ENCODE measurements around the gene IMMT.

IMMT gene

DNA sequence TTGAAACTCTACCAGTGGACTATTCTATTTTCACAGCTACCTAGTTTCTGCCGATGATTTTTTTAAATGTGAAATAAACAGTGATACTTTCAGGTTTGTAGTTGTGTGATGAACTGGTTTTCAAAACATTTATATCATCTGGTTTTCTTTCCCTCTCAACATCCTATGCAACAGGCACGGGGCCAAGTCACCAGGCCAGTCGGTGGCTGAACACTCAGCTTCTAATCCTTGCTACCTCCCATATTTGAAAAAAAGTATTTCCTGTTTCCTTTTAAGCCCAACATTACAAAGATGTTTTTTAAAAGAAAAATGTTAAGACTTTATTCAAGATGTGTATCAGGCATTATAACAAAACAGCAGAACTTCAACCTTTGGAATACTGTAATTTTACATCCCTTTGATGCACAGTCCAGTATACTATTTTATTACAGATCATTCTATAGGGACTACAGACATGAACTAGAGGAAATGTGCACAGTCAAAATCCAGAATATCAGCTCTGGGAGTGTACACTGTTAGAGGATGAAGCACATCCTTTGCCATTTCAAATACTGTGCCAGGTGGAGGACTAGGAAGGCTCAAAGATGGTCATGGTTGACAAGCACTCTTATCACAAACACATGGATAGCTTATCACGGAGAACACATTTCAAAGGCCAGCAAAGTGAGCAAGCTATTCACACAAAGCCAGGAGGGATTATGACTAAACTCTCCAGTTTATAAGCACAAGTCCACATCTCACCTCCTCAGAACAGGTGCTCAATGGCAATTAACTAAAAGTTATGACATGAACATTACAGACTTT lies 18.6 kb upstream of the IMMT start:
- H3K27me3 ChIP-seq (ENCODE audit: control insufficient read depth, insufficient read depth, low read length): no peaks in the 10 kb centered on the region
- TF ChIP-seq, protein P1, sequence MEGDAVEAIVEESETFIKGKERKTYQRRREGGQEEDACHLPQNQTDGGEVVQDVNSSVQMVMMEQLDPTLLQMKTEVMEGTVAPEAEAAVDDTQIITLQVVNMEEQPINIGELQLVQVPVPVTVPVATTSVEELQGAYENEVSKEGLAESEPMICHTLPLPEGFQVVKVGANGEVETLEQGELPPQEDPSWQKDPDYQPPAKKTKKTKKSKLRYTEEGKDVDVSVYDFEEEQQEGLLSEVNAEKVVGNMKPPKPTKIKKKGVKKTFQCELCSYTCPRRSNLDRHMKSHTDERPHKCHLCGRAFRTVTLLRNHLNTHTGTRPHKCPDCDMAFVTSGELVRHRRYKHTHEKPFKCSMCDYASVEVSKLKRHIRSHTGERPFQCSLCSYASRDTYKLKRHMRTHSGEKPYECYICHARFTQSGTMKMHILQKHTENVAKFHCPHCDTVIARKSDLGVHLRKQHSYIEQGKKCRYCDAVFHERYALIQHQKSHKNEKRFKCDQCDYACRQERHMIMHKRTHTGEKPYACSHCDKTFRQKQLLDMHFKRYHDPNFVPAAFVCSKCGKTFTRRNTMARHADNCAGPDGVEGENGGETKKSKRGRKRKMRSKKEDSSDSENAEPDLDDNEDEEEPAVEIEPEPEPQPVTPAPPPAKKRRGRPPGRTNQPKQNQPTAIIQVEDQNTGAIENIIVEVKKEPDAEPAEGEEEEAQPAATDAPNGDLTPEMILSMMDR (IDR thresholded peaks at IDR 0.05): no peak
- no peak overlapping the region for H3K4me2 ChIP-seq (ENCODE audit: low read length)
- no peak overlapping the region for H3K9ac ChIP-seq
- H3K4me1 ChIP-seq: no peaks in the 10 kb centered on the region
- H3K79me2 ChIP-seq: no peaks in the 10 kb centered on the region
- H2AFZ ChIP-seq: no peak overlapping the region
- no peaks in the 10 kb centered on the region for H3K36me3 ChIP-seq (ENCODE audit: control insufficient read depth, insufficient read depth, low read length)
- H3K9me3 ChIP-seq (ENCODE audit: control insufficient read depth, low read length): no peaks in the 10 kb centered on the region
- no peak overlapping the region for H3K27ac ChIP-seq
- H3K4me3 ChIP-seq (ENCODE audit: low read depth, low read length): no peak overlapping the region

DNA sequence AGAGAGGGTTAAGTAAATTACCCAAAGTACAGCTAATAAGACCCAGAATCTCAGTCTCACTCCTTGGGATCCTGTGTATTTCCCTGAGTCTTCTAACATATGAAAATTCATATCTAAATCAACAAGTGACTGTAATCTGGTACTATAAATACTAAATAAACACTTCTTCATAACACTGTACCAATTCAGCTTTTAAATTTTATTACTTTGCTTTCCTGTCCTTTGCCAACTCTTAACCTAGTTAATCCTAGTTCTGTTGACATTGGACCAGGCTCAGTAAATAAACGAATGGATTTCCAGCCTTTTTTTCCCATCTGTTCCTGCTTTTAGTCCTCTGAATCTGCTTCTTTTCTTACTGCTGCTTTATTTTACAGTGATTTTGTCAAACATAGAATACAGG lies 17.8 kb upstream of the IMMT start:
- Histone ChIP-seq H3K27ac (no peak overlapping the region), H3K4me1 (no peaks in the 10 kb centered on the region), H3K9me3 (ENCODE audit: control insufficient read depth, low read length) (no peaks in the 10 kb centered on the region), H2AFZ (no peak overlapping the region), H3K36me3 (ENCODE audit: control insufficient read depth, insufficient read depth, low read length) (no peaks in the 10 kb centered on the region), H3K4me2 (ENCODE audit: low read length) (no peak overlapping the region), H3K27me3 (ENCODE audit: control insufficient read depth, insufficient read depth, low read length) (no peaks in the 10 kb centered on the region), H3K4me3 (ENCODE audit: low read depth, low read length) (no peak overlapping the region), H3K9ac (no peak overlapping the region), H3K79me2 (no peaks in the 10 kb centered on the region)
- TF ChIP-seq, protein P1 (IDR thresholded peaks at IDR 0.05): no peak

DNA sequence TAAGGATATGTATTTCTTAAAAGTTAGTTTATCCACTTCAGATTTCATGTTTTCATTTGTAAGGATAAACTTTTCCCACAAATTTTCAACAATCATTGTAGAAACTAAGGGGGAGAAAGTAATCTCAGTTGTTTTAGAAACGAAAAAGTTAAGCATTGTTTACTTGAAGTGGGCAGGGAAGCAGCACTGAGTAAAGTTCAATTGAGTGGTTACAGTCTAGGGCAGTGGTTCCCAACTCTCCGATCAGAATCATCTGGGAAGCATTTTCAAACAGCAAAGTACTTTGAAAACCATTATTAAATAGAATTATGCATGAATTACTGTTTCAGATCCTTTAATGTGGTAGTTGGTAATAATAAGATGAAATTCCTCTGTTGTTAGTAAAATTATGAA lies 16.5 kb upstream of the IMMT start:
- Histone ChIP-seq H3K79me2 (no peaks in the 10 kb centered on the region), H3K27me3 (ENCODE audit: control insufficient read depth, insufficient read depth, low read length) (no peaks in the 10 kb centered on the region), H3K27ac (no peak overlapping the region), H3K36me3 (ENCODE audit: control insufficient read depth, insufficient read depth, low read length) (no peaks in the 10 kb centered on the region), H2AFZ (no peak overlapping the region), H3K4me3 (ENCODE audit: low read depth, low read length) (no peak overlapping the region), H3K9me3 (ENCODE audit: control insufficient read depth, low read length) (no peaks in the 10 kb centered on the region), H3K4me1 (no peaks in the 10 kb centered on the region), H3K4me2 (ENCODE audit: low read length) (no peak overlapping the region), H3K9ac (no peak overlapping the region)
- TF ChIP-seq, protein P1 (IDR thresholded peaks at IDR 0.05): no peak

DNA sequence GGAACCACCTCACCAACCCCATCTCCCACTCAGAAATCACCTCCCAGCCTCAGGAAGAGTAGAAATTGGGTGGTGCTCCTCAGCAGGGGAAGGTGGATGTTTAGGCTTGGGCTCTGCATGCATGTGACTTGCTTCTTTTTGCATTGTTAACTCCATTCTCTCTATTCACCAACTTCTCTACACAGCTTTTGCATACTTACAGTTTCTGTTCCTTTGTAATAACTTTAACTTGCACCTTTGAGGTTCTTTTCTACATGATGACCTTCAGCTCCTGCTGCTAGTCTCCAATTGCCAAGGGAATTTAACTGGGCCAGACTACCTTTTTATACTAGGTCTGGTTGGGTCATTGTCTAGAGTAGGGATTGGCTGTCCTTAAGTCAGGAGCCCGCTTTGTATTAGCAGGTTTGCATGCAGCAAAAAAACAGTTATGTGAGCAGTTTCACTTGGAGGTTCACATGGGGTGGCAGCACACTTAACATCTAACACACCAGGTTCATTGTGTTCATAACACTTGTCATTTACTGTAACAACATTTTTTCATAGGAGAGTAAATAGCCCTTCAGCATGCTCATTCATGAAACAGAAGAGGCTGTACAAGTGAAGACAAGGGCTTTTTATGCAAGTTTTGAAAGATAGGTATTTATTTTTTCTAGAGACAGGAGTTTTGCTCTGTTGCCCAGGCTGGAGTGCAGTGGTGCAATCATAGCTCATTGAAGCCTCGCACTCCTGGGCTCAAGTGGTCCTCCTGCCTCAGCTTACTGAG lies 16.0 kb upstream of the IMMT start:
- Histone ChIP-seq H3K27me3 (ENCODE audit: control insufficient read depth, insufficient read depth, low read length) (no peaks in the 10 kb centered on the region), H3K4me3 (ENCODE audit: low read depth, low read length) (no peak overlapping the region), H3K9me3 (ENCODE audit: control insufficient read depth, low read length) (no peaks in the 10 kb centered on the region), H3K4me2 (ENCODE audit: low read length) (no peak overlapping the region), H3K9ac (no peak overlapping the region), H2AFZ (no peak overlapping the region), H3K27ac (no peak overlapping the region), H3K36me3 (ENCODE audit: control insufficient read depth, insufficient read depth, low read length) (no peaks in the 10 kb centered on the region), H3K79me2 (no peaks in the 10 kb centered on the region), H3K4me1 (no peaks in the 10 kb centered on the region)
- TF ChIP-seq, protein P1 (IDR thresholded peaks at IDR 0.05): no peak

Measured in parathyroid adenoma (tissue), 2 donors.